Neural crest cell (in vitro differentiated cells): ENCODE results near the gene COL4A6. TPM values are rescaled to one million over a fixed set of nuclear protein-coding genes. Genes with fewer than 3 reads are reported as not detected.

Experiments
- DNase-seq: peaks from one replicate; pipeline ENCODE4 v3.0.0; 2021; ENCODE audit warnings: low read depth, mixed read lengths, low spot score
- H3K27ac Mint-ChIP-seq: one replicate; pipeline ENCODE4 v1.8.0; 2021; ENCODE audit warnings: mild to moderate bottlenecking, mixed read lengths; ENCODE audit not compliant: unreplicated experiment
- H3K27me3 Mint-ChIP-seq: 2 replicates; pipeline ENCODE4 v1.8.0; 2021; ENCODE audit warnings: low read depth, mild to moderate bottlenecking, mixed read lengths
- H3K36me3 Mint-ChIP-seq: 2 replicates; pipeline ENCODE4 v1.8.0; 2021; ENCODE audit warnings: low read depth, mild to moderate bottlenecking, mixed read lengths
- H3K4me1 Mint-ChIP-seq: 2 replicates; pipeline ENCODE4 v1.8.0; 2021; ENCODE audit warnings: mixed read lengths
- H3K4me3 Mint-ChIP-seq: one replicate; pipeline ENCODE4 v1.8.0; 2021; ENCODE audit warnings: mild to moderate bottlenecking, mixed read lengths
- H3K9me3 Mint-ChIP-seq: 2 replicates; pipeline ENCODE4 v1.8.0; 2021; ENCODE audit warnings: mixed read lengths
- CTCF ChIP-seq: fragments of 200-600 bp; sonication (generic); conservative IDR thresholded peaks from 2 replicates; pipeline ENCODE4 v1.5.0; 2021; ENCODE audit warnings: antibody characterized with exemption, mild to moderate bottlenecking
- total RNA-seq: library from RNA; stranded (reverse); gene quantifications from 2 replicates; pipeline ENCODE4 v1.2.1, GENCODE V29; 2021

The COL4A6 gene
- total RNA-seq, 1 donor from 2014 or later = 22.6 TPM

- no peak overlapping the region for H3K27ac Mint-ChIP-seq
- H3K4me1 Mint-ChIP-seq = no peaks in the 10 kb centered on the region
- H3K36me3 Mint-ChIP-seq = no peaks in the 10 kb centered on the region
- no peaks in the 10 kb centered on the region for H3K27me3 Mint-ChIP-seq
- no peak overlapping the region for H3K4me3 Mint-ChIP-seq
- peaks cover under 1% of the 10 kb centered on the region for H3K9me3 Mint-ChIP-seq
- no peak for DNase-seq
- TF ChIP-seq CTCF = no peak
These were observed 114.5 kb downstream of the COL4A6 start for GRCh38 chrX:108323751-108324150.

- Mint-ChIP-seq H3K4me3 (no peak overlapping the region), H3K36me3 (peaks cover under 1% of the 10 kb centered on the region), H3K27ac (peak overlapping the region; percentile 21), H3K4me1 (no peaks in the 10 kb centered on the region), H3K9me3 (no peaks in the 10 kb centered on the region), H3K27me3 (no peaks in the 10 kb centered on the region)
- no peak for DNase-seq
- no peak for TF ChIP-seq CTCF
These were observed 116.0 kb downstream of the COL4A6 start for GRCh38 chrX:108322234-108322633.

GRCh38 chrX:108316456-108316855, 121.8 kb downstream of the COL4A6 start:
- H3K9me3 Mint-ChIP-seq = peaks cover 6% of the 10 kb centered on the region
- no peak overlapping the region for H3K27ac Mint-ChIP-seq
- H3K4me1 Mint-ChIP-seq = no peaks in the 10 kb centered on the region
- DNase-seq = no peak
- H3K27me3 Mint-ChIP-seq = no peaks in the 10 kb centered on the region
- H3K4me3 Mint-ChIP-seq = no peak overlapping the region
- TF ChIP-seq CTCF = no peak
- peaks cover 8% of the 10 kb centered on the region for H3K36me3 Mint-ChIP-seq

GRCh38 chrX:108313669-108314068, 124.6 kb downstream of the COL4A6 start:
- no peaks in the 10 kb centered on the region for H3K4me1 Mint-ChIP-seq
- no peak overlapping the region for H3K27ac Mint-ChIP-seq
- no peaks in the 10 kb centered on the region for H3K27me3 Mint-ChIP-seq
- peaks cover 8% of the 10 kb centered on the region for H3K36me3 Mint-ChIP-seq
- DNase-seq = no peak
- no peak overlapping the region for H3K4me3 Mint-ChIP-seq
- TF ChIP-seq CTCF = no peak
- peaks cover 6% of the 10 kb centered on the region for H3K9me3 Mint-ChIP-seq

GRCh38 chrX:108312957-108313356, 125.3 kb downstream of the COL4A6 start:
- Mint-ChIP-seq H3K4me1 (no peaks in the 10 kb centered on the region), H3K27ac (no peak overlapping the region), H3K4me3 (no peak overlapping the region), H3K9me3 (peaks cover 6% of the 10 kb centered on the region), H3K27me3 (no peaks in the 10 kb centered on the region), H3K36me3 (peaks cover 8% of the 10 kb centered on the region)
- TF ChIP-seq CTCF = no peak
- no peak for DNase-seq

- H3K4me3 Mint-ChIP-seq = no peak overlapping the region
- H3K4me1 Mint-ChIP-seq = no peaks in the 10 kb centered on the region
- peaks cover 5% of the 10 kb centered on the region for H3K36me3 Mint-ChIP-seq
- H3K9me3 Mint-ChIP-seq = peaks cover 4% of the 10 kb centered on the region
- no peaks in the 10 kb centered on the region for H3K27me3 Mint-ChIP-seq
- TF ChIP-seq CTCF = no peak
- DNase-seq = no peak
- no peak overlapping the region for H3K27ac Mint-ChIP-seq
These were observed 126.2 kb downstream of the COL4A6 start for GRCh38 chrX:108312011-108312410.
